MM.1S (cell line): ENCODE data around the gene GBF1.
A peak's percentile ranks its signal among the peaks of the same experiment; 100 is the strongest.

Experiments used
- DNase-seq: peaks from one replicate; pipeline ENCODE4 v3.0.0-alpha.2; 2015
- H2AFZ ChIP-seq: fragments of 300-600 bp; sonication (generic); 2 replicates; pipeline ENCODE4 v1.6.0; 2016; ENCODE audit warnings: antibody characterized with exemption, low read length
- H3F3A ChIP-seq: fragments of 300-600 bp; sonication (generic); 2 replicates; pipeline ENCODE4 v1.6.1; 2016; ENCODE audit warnings: mild to moderate bottlenecking, antibody characterized with exemption, low read length, moderate library complexity, mixed read lengths; ENCODE audit not compliant: insufficient read depth
- H3K27ac ChIP-seq: fragments of 300-600 bp; sonication (generic); 2 replicates; pipeline ENCODE4 v1.5.1; 2016; ENCODE audit warnings: mild to moderate bottlenecking, low read length
- H3K27me3 ChIP-seq: fragments of 300-600 bp; sonication (generic); replicated peaks from 2 replicates; pipeline ENCODE4 v1.6.0; 2016; ENCODE audit warnings: low read length; ENCODE audit not compliant: insufficient read depth
- H3K36me3 ChIP-seq: fragments of 300-600 bp; sonication (generic); replicated peaks from 2 replicates; pipeline ENCODE4 v1.6.1; 2016; ENCODE audit warnings: mild to moderate bottlenecking, low read length, mixed read lengths; ENCODE audit not compliant: insufficient read depth
- H3K4me1 ChIP-seq: fragments of 300-600 bp; sonication (generic); 2 replicates; pipeline ENCODE4 v1.6.1; 2016; ENCODE audit warnings: low read length, mixed read lengths
- H3K4me2 ChIP-seq: fragments of 300-600 bp; sonication (generic); 2 replicates; pipeline ENCODE4 v1.6.0; 2016; ENCODE audit warnings: low read depth, low read length
- H3K4me3 ChIP-seq: fragments of 300-600 bp; sonication (generic); 2 replicates; pipeline ENCODE4 v1.5.1; 2016; ENCODE audit warnings: low read length, mixed read lengths
- H3K79me2 ChIP-seq: fragments of 300-600 bp; sonication (generic); 2 replicates; pipeline ENCODE4 v1.6.1; 2016; ENCODE audit warnings: mixed run types, low read length, mixed read lengths
- H3K9ac ChIP-seq: fragments of 300-600 bp; sonication (generic); 2 replicates; pipeline ENCODE4 v1.6.1; 2016; ENCODE audit warnings: low read length, mixed read lengths
- H3K9me2 ChIP-seq: fragments of 300-600 bp; sonication (generic); replicated peaks from 2 replicates; pipeline ENCODE4 v1.6.1; 2016; ENCODE audit warnings: mild to moderate bottlenecking, low read length, mixed read lengths; ENCODE audit not compliant: insufficient read depth
- H3K9me3 ChIP-seq: fragments of 300-600 bp; sonication (generic); replicated peaks from 2 replicates; pipeline ENCODE4 v1.6.1; 2016; ENCODE audit warnings: mild to moderate bottlenecking, low read length, mixed read lengths; ENCODE audit not compliant: insufficient read depth
- H4K20me1 ChIP-seq: fragments of 300-600 bp; sonication (generic); 2 replicates; pipeline ENCODE4 v1.6.1; 2016; ENCODE audit warnings: mild to moderate bottlenecking, low read length, moderate library complexity, mixed read lengths; ENCODE audit not compliant: insufficient read depth
- EZH2 ChIP-seq: fragments of 300-600 bp; sonication (generic); optimal IDR thresholded peaks from 2 replicates; pipeline ENCODE3; 2017; ENCODE audit warnings: low read depth, mild to moderate bottlenecking, antibody characterized with exemption, low read length, mixed read lengths
- EZH2phosphoT487 ChIP-seq: fragments of 300-600 bp; sonication (generic); IDR thresholded peaks from 2 replicates; pipeline ENCODE4 v1.6.1; 2018; ENCODE audit warnings: antibody characterized with exemption, low read length
- TF ChIP-seq, protein P1 (sequence below): fragments of 300-600 bp; sonication (generic); IDR thresholded peaks from 2 replicates; pipeline ENCODE4 v1.5.1; 2016; ENCODE audit warnings: antibody characterized with exemption, low read length, mixed read lengths

GBF1 gene

DNA sequence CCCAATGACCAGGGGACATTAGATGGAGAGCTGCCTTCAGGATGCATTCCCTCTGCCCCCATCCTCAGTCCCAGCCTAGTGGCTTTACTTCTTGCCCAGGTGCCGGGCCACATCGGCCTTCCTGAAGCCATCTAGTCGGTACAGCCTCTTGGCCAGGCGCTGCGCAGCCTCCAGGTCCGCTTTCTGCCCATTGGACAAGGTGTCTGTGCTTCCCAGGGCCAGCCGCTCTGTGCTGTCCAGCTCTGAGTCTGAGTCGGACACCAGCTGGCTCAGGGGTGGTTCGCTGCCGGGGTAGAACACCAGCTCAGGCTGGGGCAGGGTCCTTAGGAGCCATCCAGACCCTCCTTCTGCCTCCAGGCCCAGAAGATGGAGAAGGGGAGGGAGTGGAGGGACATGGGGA lies 167.0 kb downstream of the GBF1 start:
- Histone ChIP-seq H3K27ac (no peak overlapping the region), H4K20me1 (no peaks in the 10 kb centered on the region), H3K4me3 (no peak overlapping the region), H3K9me2 (no peaks in the 10 kb centered on the region), H3K4me1 (no peaks in the 10 kb centered on the region), H3K4me2 (no peak overlapping the region), H3F3A (no peaks in the 10 kb centered on the region), H2AFZ (no peak overlapping the region), H3K9ac (no peak overlapping the region), H3K79me2 (no peaks in the 10 kb centered on the region), H3K9me3 (no peaks in the 10 kb centered on the region), H3K27me3 (peaks cover 97% of the 10 kb centered on the region), H3K36me3 (no peaks in the 10 kb centered on the region)
- DNase-seq = no peak
- TF ChIP-seq EZH2 (no peak), EZH2phosphoT487 (no peak)
- TF ChIP-seq, protein P1, sequence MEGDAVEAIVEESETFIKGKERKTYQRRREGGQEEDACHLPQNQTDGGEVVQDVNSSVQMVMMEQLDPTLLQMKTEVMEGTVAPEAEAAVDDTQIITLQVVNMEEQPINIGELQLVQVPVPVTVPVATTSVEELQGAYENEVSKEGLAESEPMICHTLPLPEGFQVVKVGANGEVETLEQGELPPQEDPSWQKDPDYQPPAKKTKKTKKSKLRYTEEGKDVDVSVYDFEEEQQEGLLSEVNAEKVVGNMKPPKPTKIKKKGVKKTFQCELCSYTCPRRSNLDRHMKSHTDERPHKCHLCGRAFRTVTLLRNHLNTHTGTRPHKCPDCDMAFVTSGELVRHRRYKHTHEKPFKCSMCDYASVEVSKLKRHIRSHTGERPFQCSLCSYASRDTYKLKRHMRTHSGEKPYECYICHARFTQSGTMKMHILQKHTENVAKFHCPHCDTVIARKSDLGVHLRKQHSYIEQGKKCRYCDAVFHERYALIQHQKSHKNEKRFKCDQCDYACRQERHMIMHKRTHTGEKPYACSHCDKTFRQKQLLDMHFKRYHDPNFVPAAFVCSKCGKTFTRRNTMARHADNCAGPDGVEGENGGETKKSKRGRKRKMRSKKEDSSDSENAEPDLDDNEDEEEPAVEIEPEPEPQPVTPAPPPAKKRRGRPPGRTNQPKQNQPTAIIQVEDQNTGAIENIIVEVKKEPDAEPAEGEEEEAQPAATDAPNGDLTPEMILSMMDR = no peak

DNA sequence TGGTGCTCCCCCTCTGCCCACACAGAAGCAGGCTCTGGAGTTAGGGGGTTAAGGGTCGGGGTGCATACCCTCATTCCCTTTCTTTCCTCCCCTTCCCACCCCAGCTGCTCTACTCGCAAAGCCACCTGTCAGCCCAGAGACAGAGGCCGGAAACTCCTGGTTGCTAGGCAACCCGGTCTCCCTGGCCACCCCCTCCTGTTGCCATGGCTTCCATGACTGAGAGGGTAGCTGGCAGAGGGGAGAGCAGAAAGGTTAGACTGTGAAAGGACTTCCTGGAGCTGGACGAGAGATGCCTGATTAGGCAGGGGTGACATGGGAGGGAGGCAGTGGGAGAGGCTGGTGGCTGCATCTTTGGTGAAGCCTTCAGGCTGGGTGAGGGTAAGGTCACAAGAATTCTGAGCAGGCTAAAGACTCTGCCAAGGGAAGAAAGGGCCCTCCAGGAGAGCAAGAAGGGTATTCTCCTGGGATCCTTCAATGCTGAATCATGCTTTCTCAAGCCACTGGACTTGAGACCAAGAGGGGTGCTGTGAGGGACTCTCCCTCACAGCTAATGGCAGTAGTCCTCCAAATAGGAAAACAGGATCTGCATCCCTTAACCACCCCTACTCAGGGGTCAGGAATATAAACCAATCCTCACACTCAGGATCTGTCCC lies 167.8 kb downstream of the GBF1 start:
- no peak overlapping the region for H3K4me3 ChIP-seq
- peak; percentile 43 for DNase-seq
- H3K9me2 ChIP-seq = no peaks in the 10 kb centered on the region
- H3K27ac ChIP-seq = no peak overlapping the region
- no peaks in the 10 kb centered on the region for H3K9me3 ChIP-seq
- H2AFZ ChIP-seq = no peak overlapping the region
- no peaks in the 10 kb centered on the region for H4K20me1 ChIP-seq
- H3K79me2 ChIP-seq = no peaks in the 10 kb centered on the region
- TF ChIP-seq EZH2phosphoT487 (no peak), EZH2 (no peak)
- TF ChIP-seq, protein P1 = no peak
- H3K36me3 ChIP-seq = no peaks in the 10 kb centered on the region
- no peak overlapping the region for H3K9ac ChIP-seq
- no peak overlapping the region for H3K4me2 ChIP-seq
- H3F3A ChIP-seq = no peaks in the 10 kb centered on the region
- H3K4me1 ChIP-seq = no peaks in the 10 kb centered on the region
- H3K27me3 ChIP-seq = peaks cover 93% of the 10 kb centered on the region

DNA sequence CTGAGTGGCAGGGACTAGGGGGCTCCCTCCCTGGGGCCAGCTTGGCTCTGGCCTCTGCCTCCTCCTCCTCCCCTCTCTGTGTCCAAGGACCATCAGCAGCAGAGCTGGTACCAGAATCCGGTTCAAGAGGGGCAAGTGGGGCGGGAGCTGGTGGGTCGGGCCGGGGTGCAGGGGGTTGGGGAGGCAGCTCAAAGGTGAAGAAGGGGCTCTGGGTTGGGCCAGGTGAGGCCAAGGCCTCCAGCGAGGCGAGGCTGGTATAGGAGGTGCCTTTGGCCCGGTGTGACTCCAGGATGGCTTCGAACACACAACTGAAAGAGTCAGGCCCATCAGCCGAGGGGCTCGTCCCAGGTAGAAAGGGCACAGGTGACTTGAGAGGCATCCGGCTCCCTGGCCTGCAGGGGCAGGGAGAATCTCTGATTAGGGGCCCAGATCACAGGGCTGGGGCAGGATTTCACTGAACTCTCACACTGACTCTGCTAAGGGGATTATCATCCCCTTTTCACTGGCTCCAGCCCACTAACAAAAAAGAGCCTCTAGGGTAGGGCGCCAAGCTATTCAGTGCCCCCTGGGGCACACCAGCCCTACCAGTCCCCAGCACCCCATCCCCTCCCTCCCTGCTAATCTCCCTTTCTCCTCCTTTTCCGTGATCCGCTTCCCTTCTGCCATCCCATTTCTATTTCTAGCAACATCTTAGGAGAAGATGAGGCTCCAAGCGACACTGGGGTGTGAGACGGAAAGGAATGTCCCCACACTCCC lies 168.7 kb downstream of the GBF1 start:
- Histone ChIP-seq H3K9me3 (no peaks in the 10 kb centered on the region), H3K36me3 (no peaks in the 10 kb centered on the region), H3K9me2 (no peaks in the 10 kb centered on the region), H3F3A (no peaks in the 10 kb centered on the region), H2AFZ (no peak overlapping the region), H3K4me2 (no peak overlapping the region), H4K20me1 (no peaks in the 10 kb centered on the region), H3K4me1 (no peaks in the 10 kb centered on the region), H3K27ac (no peak overlapping the region), H3K27me3 (peaks cover 87% of the 10 kb centered on the region), H3K9ac (no peak overlapping the region), H3K4me3 (no peak overlapping the region), H3K79me2 (no peaks in the 10 kb centered on the region)
- no peak for TF ChIP-seq EZH2phosphoT487
- TF ChIP-seq, protein P1 = no peak
- TF ChIP-seq EZH2 = no peak
- no peak for DNase-seq
